ENCODE results near the gene SPRY2.

Gene SPRY2

DNA sequence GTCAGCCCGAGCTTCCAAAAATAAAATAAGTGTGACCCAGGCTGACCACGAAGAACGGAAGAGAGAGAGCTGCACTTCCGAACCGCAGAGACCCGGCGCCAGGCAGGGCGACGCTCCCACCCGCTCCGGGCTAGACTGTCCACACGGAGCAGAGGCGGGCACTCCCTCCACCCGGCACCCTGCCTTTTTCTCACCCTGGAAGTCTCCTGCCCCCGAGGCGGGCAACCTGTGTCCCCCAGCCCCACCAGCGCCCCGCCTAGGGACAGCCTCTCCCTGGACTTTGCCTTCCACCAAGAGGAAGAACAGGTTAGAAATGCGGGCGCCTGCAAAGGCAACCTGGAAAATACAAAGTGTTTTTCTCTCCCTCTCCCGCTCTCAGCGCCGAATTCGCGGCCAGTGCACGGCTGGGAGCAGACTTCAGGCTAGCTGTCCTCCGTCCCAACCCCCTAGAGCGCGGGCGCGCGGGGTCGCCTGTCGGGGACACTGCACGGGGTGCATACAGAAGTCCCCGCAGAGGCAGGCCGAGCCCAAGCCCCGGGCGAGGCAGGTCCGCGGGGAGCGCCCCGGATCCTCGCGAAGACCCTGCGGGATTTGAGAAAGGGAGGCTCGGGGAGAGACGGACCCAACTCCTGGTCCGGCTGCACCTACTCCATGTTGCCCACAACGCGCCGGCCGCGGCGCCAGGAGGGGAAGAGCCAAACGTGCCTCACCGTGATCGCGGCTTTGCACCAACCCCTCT, 845 bp downstream of the SPRY2 start:
- H3K9me3 Mint-ChIP-seq, result no peaks in the 10 kb centered on the region
- peaks cover 32% of the 10 kb centered on the region for H3K27me3 Mint-ChIP-seq
- H3K4me1 Mint-ChIP-seq, result peaks cover 20% of the 10 kb centered on the region
- no peaks in the 10 kb centered on the region for H3K36me3 Mint-ChIP-seq (ENCODE audit: low read depth)
- DNase-seq, result peak; percentile 21
- ATAC-seq, result no peak
- no peak overlapping the region for H3K4me3 Mint-ChIP-seq
- H3K27ac Mint-ChIP-seq, result no peak overlapping the region

DNA sequence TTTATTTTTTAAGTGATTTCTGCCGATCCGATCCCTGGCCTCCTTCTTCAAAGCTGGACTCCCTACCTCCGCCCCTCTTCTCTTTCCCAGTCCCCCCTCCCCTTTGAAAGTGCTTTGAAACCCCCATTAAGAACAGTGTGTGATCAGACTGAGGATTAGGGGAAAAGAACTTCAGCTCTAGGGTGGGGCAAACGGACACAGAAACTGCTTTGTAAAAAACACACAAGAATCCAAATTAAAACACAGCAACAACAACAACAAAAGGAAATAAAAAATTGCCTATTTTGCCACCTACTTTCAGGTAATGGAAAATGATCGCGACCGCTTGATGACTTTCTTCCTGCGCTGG, 1.4 kb downstream of the SPRY2 start:
- Mint-ChIP-seq H3K4me3 (no peak overlapping the region), H3K4me1 (peaks cover 20% of the 10 kb centered on the region), H3K27me3 (peaks cover 30% of the 10 kb centered on the region), H3K36me3 (ENCODE audit: low read depth) (no peaks in the 10 kb centered on the region), H3K27ac (no peak overlapping the region), H3K9me3 (no peaks in the 10 kb centered on the region)
- DNase-seq (no peak), ATAC-seq (no peak)

DNA sequence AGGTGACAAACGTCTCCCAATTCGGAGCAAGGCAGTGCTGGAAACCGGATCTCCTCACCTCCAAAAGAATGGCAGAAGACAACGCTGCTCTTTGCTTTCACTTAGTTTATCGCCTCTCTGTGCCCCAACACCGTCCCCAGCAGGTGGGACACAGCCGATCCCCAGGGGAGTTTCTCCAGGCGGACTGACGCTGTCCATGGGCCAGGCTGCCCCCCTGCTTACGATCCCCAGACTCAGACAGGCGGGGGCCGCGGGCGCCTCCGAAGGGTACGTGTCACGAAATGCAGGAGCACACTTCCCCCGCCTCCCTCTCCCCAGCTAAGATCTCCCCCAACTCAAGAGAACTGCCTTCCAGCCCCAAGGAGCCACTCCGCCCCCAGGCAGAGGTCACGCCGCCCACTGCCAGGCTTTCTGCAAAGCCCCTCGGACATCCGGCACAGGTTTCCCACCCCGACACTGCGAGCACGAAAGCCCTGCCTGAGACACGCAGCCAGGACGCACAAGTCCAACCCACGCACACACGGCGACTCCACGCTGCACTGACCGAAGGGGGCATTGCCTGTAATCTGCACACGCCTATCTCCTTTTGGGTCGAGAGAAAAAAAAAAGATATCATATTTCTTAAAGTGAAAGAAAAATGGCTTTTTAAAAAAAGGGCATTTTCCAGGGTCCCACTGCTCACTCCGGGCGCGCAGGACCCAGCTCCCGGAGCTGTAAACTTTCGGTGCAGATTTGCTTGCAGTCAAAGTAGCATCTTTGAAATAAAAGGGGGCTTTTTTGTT, 2.0 kb downstream of the SPRY2 start:
- no peak for ATAC-seq
- H3K27me3 Mint-ChIP-seq, result peaks cover 24% of the 10 kb centered on the region

DNA sequence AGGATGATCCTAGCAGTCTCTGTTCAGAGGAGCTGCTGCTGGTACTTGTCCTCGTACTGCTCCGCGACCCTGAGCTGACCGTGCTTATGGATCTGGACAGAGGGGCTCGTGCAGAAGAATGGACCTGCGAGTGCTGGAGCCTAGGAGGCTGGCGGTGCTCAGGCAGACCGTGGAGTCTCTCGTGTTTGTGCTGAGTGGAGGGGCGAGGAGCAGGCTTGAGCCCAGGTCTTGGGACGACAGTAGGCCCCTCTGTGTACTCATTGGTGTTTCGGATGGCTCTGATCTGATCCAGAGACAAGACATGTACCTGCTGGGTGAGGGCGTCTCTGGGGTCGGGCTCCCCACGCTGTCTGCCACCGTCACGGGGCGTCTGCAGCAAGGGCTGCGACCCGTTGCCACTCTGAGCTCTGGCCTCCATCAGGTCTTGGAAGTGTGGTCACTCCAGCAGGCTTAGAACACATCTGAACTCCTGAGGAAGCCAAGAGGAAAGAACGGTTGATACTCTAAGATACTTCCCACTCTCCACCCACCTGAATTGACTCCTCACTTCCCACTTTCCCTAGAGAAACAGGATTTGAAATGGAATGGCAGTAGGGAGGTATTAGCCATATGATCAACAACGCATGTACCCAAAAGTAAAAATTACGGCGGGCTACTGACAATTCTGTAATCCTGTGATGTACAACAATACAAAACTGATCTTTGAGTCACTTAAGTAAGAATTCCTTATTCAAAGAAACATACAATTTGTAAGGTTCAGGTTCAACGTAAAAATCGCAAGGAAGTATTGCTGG, 3.4 kb downstream of the SPRY2 start:
- no peak overlapping the region for H3K4me3 Mint-ChIP-seq

More for the DNA sequence above, 2.0 kb downstream of the SPRY2 start:
- Mint-ChIP-seq H3K27ac (no peak overlapping the region), H3K36me3 (ENCODE audit: low read depth) (no peaks in the 10 kb centered on the region), H3K4me3 (no peak overlapping the region), H3K4me1 (peaks cover 20% of the 10 kb centered on the region), H3K9me3 (no peaks in the 10 kb centered on the region)
- peak; percentile 30 for DNase-seq

DNA sequence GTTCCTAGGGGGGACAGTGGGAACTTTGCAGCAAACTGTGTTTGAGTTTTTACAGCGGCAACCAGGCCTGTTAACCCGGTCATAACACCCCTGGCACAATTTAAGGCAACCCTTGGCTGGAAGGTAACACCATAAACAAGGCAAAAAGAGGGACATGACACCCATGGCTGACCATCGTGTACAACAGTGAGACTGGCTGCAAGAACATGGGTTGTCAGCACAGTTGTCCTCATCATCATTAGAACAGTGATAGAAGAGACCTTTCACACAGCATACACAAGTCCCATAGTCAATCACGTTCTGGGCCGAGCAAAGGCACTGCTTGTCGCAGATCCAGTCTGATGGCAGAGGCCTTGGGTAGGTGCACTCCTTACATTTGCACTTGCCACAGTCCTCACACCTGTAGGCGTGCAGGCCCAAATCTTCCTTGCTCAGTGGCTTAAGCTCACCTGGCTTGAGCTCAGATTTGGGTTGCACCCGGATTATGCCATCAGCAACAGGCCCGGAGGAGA, 4.1 kb downstream of the SPRY2 start:
- Mint-ChIP-seq H3K27me3 (peaks cover 8% of the 10 kb centered on the region), H3K9me3 (no peaks in the 10 kb centered on the region), H3K4me1 (peaks cover 5% of the 10 kb centered on the region), H3K27ac (no peak overlapping the region), H3K36me3 (ENCODE audit: low read depth) (no peaks in the 10 kb centered on the region), H3K4me3 (no peak overlapping the region)
- DNase-seq (no peak), ATAC-seq (no peak)

More for the DNA sequence above, 3.4 kb downstream of the SPRY2 start:
- Mint-ChIP-seq H3K27ac (no peak overlapping the region), H3K27me3 (peaks cover 13% of the 10 kb centered on the region), H3K9me3 (no peaks in the 10 kb centered on the region), H3K4me1 (peaks cover 11% of the 10 kb centered on the region), H3K36me3 (ENCODE audit: low read depth) (no peaks in the 10 kb centered on the region)
- no peak for ATAC-seq
- no peak for DNase-seq

DNA sequence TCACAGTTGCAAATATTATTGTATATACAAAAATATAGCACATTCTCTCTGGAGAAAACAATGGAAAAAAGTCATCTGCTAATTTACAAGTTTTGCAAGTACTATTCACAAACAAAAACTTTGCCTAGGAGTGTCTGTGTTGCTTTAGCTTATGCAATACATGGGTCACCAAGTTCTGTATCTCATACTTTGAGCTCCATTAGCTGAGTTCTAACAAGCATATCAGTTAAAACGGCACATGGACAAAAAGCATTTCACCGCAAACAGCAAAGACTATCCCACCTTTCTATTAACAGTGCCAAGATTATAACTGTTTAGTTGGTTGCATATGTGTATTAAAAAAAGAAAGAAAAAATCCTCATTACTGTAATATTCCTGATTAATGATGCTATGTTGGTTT, 4.6 kb downstream of the SPRY2 start:
- H3K9me3 Mint-ChIP-seq, result no peaks in the 10 kb centered on the region
- no peak overlapping the region for H3K27ac Mint-ChIP-seq

DNA sequence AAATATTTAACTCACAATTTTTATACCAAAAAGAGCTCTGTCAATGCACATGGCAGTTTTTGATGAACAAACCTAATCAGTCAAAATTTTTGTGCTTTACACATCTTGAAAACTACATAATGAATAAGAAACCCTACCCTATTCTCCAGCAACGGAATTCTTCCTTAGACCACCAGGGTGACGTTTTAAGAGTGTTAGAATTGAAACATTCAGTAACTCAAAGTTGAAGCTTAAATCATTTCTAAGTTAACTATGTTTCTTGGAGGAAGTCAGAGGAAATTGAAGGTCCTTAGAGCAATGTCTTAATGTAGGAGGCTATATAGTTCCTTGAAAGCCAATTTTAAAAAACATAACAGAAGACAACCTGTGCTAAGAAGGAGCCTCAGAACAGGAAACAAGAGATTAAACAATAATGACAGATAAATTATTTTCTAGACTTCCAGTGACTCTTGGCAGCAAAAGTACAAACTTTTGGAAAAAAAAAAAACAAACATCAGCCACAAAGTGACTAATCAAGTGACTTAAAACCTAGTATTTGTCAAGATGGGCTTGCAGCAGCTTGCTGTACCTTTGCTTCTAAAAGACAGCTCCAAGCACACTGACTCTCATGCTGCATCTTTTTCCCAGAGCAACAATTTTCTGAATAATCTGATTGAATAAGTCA, 6.2 kb downstream of the SPRY2 start:
- ATAC-seq (no peak), DNase-seq (no peak)

More for the DNA sequence above, 4.6 kb downstream of the SPRY2 start:
- DNase-seq, result no peak
- Mint-ChIP-seq H3K27me3 (peaks cover 5% of the 10 kb centered on the region), H3K36me3 (ENCODE audit: low read depth) (no peaks in the 10 kb centered on the region), H3K4me3 (no peak overlapping the region), H3K4me1 (peaks cover 3% of the 10 kb centered on the region)
- no peak for ATAC-seq

DNA sequence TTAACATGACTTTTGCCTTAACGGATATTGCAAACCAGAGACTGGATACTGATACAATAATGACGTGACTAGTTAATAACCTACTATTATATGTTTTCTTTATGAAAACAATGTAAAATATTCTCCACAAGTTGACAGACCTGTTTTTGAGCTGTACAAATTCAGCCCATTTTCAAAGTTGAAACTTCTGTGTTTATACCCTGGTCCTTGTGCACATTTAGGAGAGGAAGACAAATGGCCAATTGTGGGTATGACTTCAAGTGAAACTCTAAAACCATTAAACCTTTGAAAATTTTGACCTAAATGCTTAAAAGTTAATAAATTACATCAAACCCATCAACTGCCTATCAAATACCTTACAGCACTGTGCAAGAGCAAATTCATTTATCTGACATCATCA, 8.9 kb downstream of the SPRY2 start:
- ATAC-seq, result no peak
- H3K4me1 Mint-ChIP-seq, result no peaks in the 10 kb centered on the region
- no peak for DNase-seq

More for the DNA sequence above, 6.2 kb downstream of the SPRY2 start:
- no peak overlapping the region for H3K27ac Mint-ChIP-seq
- no peaks in the 10 kb centered on the region for H3K27me3 Mint-ChIP-seq
- H3K4me3 Mint-ChIP-seq, result no peak overlapping the region
- no peaks in the 10 kb centered on the region for H3K4me1 Mint-ChIP-seq
- no peaks in the 10 kb centered on the region for H3K9me3 Mint-ChIP-seq
- no peaks in the 10 kb centered on the region for H3K36me3 Mint-ChIP-seq (ENCODE audit: low read depth)

DNA sequence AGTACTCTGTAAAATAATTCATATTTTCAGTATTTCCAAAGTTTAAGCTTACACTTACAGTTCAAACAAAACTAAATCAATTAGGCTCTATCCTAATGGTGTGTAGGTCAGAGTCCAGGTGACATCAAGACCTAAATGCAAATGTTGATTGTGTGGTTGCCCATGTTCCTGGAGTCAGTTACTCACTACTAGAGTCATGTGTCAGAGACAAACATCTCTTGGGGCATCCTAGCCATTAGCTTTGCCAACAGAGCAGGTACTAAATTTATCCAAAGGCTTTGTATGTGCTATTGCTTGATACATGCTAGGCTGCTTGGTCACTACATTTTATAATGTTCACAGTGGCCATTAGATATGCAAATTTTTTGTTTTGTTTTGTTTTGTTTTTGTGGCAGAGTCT, 11.7 kb downstream of the SPRY2 start:
- no peak overlapping the region for H3K27ac Mint-ChIP-seq
- no peak overlapping the region for H3K4me3 Mint-ChIP-seq
- no peaks in the 10 kb centered on the region for H3K36me3 Mint-ChIP-seq (ENCODE audit: low read depth)
- H3K27me3 Mint-ChIP-seq, result peaks cover 2% of the 10 kb centered on the region
- no peaks in the 10 kb centered on the region for H3K4me1 Mint-ChIP-seq
- DNase-seq, result no peak
- no peak for ATAC-seq
- no peaks in the 10 kb centered on the region for H3K9me3 Mint-ChIP-seq

More for the DNA sequence above, 8.9 kb downstream of the SPRY2 start:
- no peaks in the 10 kb centered on the region for H3K36me3 Mint-ChIP-seq (ENCODE audit: low read depth)
- no peak overlapping the region for H3K27ac Mint-ChIP-seq
- no peak overlapping the region for H3K4me3 Mint-ChIP-seq
- no peaks in the 10 kb centered on the region for H3K9me3 Mint-ChIP-seq
- H3K27me3 Mint-ChIP-seq, result no peaks in the 10 kb centered on the region

DNA sequence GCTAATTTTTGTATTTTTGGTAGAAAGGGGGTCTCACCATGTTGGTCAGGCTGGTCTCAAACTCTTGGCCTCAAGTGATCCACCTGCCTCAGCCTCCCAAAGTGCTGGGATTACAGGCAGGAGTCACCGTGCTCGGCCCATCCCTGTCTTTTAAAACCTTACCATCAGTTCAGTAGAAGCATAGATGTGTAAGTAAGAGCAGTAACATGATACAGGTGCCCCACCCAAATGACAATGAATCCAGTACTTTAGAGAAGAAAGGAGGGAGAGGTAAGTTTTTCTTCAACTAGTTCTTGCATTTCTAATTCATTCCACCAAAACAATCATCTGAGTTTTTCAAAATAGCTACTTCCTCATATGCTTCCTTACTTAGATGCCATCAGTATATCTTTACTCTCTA, 21.9 kb downstream of the SPRY2 start:
- DNase-seq (no peak), ATAC-seq (no peak)
- no peaks in the 10 kb centered on the region for H3K9me3 Mint-ChIP-seq
- no peaks in the 10 kb centered on the region for H3K27me3 Mint-ChIP-seq
- peaks cover 2% of the 10 kb centered on the region for H3K36me3 Mint-ChIP-seq (ENCODE audit: low read depth)
- H3K4me1 Mint-ChIP-seq, result no peaks in the 10 kb centered on the region
- H3K4me3 Mint-ChIP-seq, result no peak overlapping the region
- H3K27ac Mint-ChIP-seq, result no peak overlapping the region

DNA sequence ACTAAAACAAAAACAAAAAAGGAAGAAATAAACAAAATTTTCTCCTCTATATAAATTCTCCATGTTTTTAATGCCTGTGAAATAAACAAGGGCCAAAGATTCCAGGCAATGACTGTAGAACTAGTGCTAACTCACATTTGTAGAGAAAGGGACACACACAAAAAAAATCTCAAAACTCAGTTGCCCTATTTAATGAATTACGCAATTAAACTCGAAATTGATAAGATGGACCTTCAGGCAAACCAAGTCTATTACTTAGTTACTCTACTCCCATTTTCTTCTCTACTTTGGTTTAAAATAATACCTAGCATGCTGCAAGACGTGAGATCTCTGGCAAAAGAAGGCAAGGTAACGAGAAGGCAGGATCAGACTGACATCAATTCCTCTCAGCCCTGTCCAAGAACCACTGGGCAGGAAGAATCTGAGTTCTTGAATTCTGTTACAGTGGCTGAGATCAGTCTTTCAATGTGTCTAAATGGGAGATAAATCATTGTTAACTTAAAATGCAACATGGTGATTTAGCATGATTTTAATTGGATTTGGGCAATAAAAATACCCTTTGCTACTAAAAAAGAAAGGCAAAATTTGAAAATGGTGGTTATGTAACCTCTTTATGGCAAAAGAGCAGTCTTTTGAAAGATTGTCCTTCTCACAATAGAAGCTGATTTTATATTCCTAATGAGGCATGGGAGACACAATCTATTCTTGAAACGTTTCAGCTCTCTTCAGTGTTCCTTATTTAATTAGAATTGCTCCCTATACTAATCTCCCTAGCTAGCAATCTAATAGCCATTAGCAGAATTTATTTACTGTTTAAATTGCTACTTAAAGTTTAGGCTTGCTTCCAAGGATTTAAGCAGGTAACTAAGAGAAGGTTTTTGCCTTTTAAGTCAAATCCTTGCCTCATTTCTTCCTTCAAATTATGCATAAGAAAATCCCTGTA, 25.9 kb downstream of the SPRY2 start:
- H3K27me3 Mint-ChIP-seq, result no peaks in the 10 kb centered on the region

DNA sequence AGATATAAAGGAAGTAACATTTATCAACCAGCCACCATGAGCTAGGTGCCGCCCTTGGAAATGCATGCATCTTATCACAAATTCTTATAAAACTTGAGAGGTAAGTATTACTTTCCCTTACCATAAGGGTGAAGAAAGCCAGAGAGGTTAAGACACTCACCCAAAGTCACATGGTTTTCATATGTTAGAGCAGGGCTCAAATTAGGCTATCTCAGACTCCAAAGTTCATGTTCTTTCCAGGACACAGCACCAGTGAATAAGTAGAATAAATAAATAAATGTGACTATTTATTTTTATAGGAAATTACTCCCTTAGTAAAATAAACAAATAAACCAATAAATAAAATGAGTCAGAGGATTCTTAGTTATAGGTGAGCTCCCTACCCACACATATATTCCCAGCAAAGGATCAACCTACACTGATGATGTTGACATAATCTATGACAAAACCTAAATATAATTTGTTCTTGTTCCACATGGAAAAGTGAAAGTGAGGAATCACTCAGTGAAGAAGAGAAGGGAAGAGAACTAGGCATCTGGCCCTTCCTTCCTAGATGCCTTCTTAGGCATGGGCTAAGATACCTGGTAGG, 27.2 kb downstream of the SPRY2 start:
- ATAC-seq, result no peak
- Mint-ChIP-seq H3K4me1 (no peaks in the 10 kb centered on the region), H3K4me3 (no peak overlapping the region), H3K36me3 (ENCODE audit: low read depth) (no peaks in the 10 kb centered on the region), H3K9me3 (no peaks in the 10 kb centered on the region), H3K27me3 (no peaks in the 10 kb centered on the region), H3K27ac (no peak overlapping the region)
- DNase-seq, result no peak

More for the DNA sequence above, 25.9 kb downstream of the SPRY2 start:
- no peaks in the 10 kb centered on the region for H3K9me3 Mint-ChIP-seq
- H3K4me3 Mint-ChIP-seq, result no peak overlapping the region
- H3K4me1 Mint-ChIP-seq, result no peaks in the 10 kb centered on the region
- H3K36me3 Mint-ChIP-seq (ENCODE audit: low read depth), result no peaks in the 10 kb centered on the region
- H3K27ac Mint-ChIP-seq, result no peak overlapping the region
- DNase-seq (no peak), ATAC-seq (no peak)

DNA sequence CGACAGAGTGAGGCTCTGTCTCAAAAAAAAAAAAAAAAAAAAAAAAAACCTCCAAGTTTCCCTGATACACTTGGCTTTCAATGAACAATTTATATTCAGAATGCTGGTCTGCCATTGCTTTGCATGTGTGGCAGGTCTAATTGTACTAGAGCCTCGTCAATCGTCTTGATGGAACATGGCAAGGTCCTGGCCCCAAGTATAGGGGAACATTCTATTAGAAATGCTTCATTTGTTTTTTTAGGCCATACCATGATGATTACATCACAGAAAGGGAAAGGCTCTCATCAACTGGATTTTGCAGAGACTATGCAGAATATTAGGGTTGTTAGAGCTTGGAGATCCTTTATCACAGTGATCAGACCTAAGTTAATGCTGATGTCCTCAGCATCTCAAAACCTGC, 28.0 kb downstream of the SPRY2 start:
- no peaks in the 10 kb centered on the region for H3K27me3 Mint-ChIP-seq
- no peak overlapping the region for H3K4me3 Mint-ChIP-seq
- no peaks in the 10 kb centered on the region for H3K4me1 Mint-ChIP-seq
- H3K27ac Mint-ChIP-seq, result no peak overlapping the region
- H3K9me3 Mint-ChIP-seq, result no peaks in the 10 kb centered on the region
- no peak for ATAC-seq
- no peak for DNase-seq
- H3K36me3 Mint-ChIP-seq (ENCODE audit: low read depth), result no peaks in the 10 kb centered on the region
